GM18505 (cell line): ENCODE data around the gene NDUFV2.

Experiments used
- ATAC-seq: cut with Tn5 transposase; IDR thresholded peaks from one replicate; pipeline ENCODE4 v1.9.1; 2021; ENCODE audit not compliant: unreplicated experiment
- POLR2A ChIP-seq: IDR thresholded peaks from 4 replicates; pipeline ENCODE4 v1.6.1; 2011; ENCODE audit warnings: borderline replicate concordance; ENCODE audit not compliant: insufficient read depth, insufficient read length; ENCODE audit errors: extremely low read depth

The NDUFV2 gene

GRCh38 chr18:9102508-9103375 lies at the start of gene NDUFV2:
NDUFV2 (plus strand) TSS chr18:9102699; CDS start chr18:9102744, 45 bp downstream.
- TF ChIP-seq POLR2A = peak; percentile 83
- peak; percentile 92 for ATAC-seq

GRCh38 chr18:9053814-9054213 lies 48.7 kb upstream of the NDUFV2 start:
- ATAC-seq = no peak
- no peak for TF ChIP-seq POLR2A

- no peak for TF ChIP-seq POLR2A
- no peak for ATAC-seq
Observed at GRCh38 chr18:9055185-9055584, 47.3 kb upstream of the NDUFV2 start.

GRCh38 chr18:9055626-9056025 lies 46.9 kb upstream of the NDUFV2 start:
- no peak for TF ChIP-seq POLR2A
- no peak for ATAC-seq

- TF ChIP-seq POLR2A = no peak
Observed at GRCh38 chr18:9057646-9058045, 44.9 kb upstream of the NDUFV2 start.

GRCh38 chr18:9058406-9058805 lies 44.1 kb upstream of the NDUFV2 start:
- no peak for ATAC-seq

More at GRCh38 chr18:9057646-9058045, 44.9 kb upstream of the NDUFV2 start:
- ATAC-seq = no peak

GRCh38 chr18:9062418-9062751 lies 40.1 kb upstream of the NDUFV2 start:
- ATAC-seq = no peak
- no peak for TF ChIP-seq POLR2A

More at GRCh38 chr18:9058406-9058805, 44.1 kb upstream of the NDUFV2 start:
- TF ChIP-seq POLR2A = no peak

GRCh38 chr18:9065864-9066263 lies 36.6 kb upstream of the NDUFV2 start:
- ATAC-seq = no peak
- no peak for TF ChIP-seq POLR2A

- ATAC-seq = peak; percentile 38
- TF ChIP-seq POLR2A = no peak
Observed at GRCh38 chr18:9066358-9066757, 36.1 kb upstream of the NDUFV2 start.

GRCh38 chr18:9066817-9067306 lies 35.6 kb upstream of the NDUFV2 start:
- peak; percentile 62 for TF ChIP-seq POLR2A
- peak; percentile 61 for ATAC-seq

GRCh38 chr18:9067823-9068222 lies 34.7 kb upstream of the NDUFV2 start:
- no peak for ATAC-seq
- no peak for TF ChIP-seq POLR2A

- no peak for TF ChIP-seq POLR2A
- no peak for ATAC-seq
Observed at GRCh38 chr18:9068346-9068745, 34.2 kb upstream of the NDUFV2 start.

GRCh38 chr18:9069601-9070000 lies 32.9 kb upstream of the NDUFV2 start:
- TF ChIP-seq POLR2A = no peak
- ATAC-seq = no peak

GRCh38 chr18:9070212-9070611 lies 32.3 kb upstream of the NDUFV2 start:
- no peak for ATAC-seq
- no peak for TF ChIP-seq POLR2A
